ENCODE results near the gene BTN2A1. TPM values are rescaled to one million over a fixed set of nuclear protein-coding genes. Genes with fewer than 3 reads are reported as not detected.

The BTN2A1 gene
- total RNA-seq, 4 donors from 2014 or later, result 5.9 to 11.4 (median 7.8) TPM

- peak in 2 of 6 experiments; percentile 12 to 22 for TF ChIP-seq CTCF (IDR thresholded peaks at IDR 0.05)
- TF ChIP-seq POLR2A (IDR thresholded peaks at IDR 0.05), result no peak
- no peaks in the 10 kb centered on the region for H3K9me3 ChIP-seq
- H3K4me3 ChIP-seq, result peak overlapping the region; percentile 71 to 94 (median 78)
- 34 to 44% methylated on average over 4 of the region's 4 CpGs for WGBS, 2 donors
- no peak for DNase-seq
- intact Hi-C loops (cut with DNase I), result no loop called here
- no peaks in the 10 kb centered on the region for H3K36me3 ChIP-seq
- H3K4me1 ChIP-seq, result peaks cover 11 to 41% (median 29%) of the 10 kb centered on the region in 3 donors
- peak overlapping the region; percentile 80 to 96 (median 88) for H3K27ac ChIP-seq
- no peaks in the 10 kb centered on the region for H3K27me3 ChIP-seq
Observed at GRCh38 chr6:26420688-26421171, 37.0 kb upstream of the BTN2A1 start.

- Histone ChIP-seq H3K4me1 (peaks cover 11 to 41% (median 29%) of the 10 kb centered on the region in 3 donors), H3K27me3 (no peaks in the 10 kb centered on the region), H3K9me3 (no peaks in the 10 kb centered on the region), H3K27ac (peak overlapping the region; percentile 80 to 96 (median 88)), H3K4me3 (peak overlapping the region; percentile 71 to 94 (median 78)), H3K36me3 (peaks cover 0 to 6% (median 0%) of the 10 kb centered on the region in 3 donors)
- TF ChIP-seq CTCF (IDR thresholded peaks at IDR 0.05) (no peak), POLR2A (IDR thresholded peaks at IDR 0.05) (no peak)
- no peak for DNase-seq
- WGBS, 2 donors, result 0% methylated on average over 28 to 31 of the region's 31 CpGs
- intact Hi-C loops (cut with DNase I), result no loop called here
Observed at GRCh38 chr6:26421259-26422144, 36.3 kb upstream of the BTN2A1 start.

- Histone ChIP-seq H3K9me3 (no peaks in the 10 kb centered on the region), H3K27ac (no peak overlapping the region), H3K4me1 (peaks cover 11 to 41% (median 29%) of the 10 kb centered on the region in 3 donors), H3K27me3 (no peaks in the 10 kb centered on the region), H3K4me3 (peak overlapping the region in 3 of 4 donors; percentile 71 to 94 (median 78)), H3K36me3 (peaks cover 0 to 15% (median 0%) of the 10 kb centered on the region in 3 donors)
- DNase-seq, result no peak
- 84 to 92% methylated on average over 3 of the region's 3 CpGs for WGBS, 2 donors
- no peak for TF ChIP-seq POLR2A (IDR thresholded peaks at IDR 0.05)
- TF ChIP-seq CTCF (IDR thresholded peaks at IDR 0.05), result no peak
- intact Hi-C loops (cut with DNase I), result no loop called here
Observed at GRCh38 chr6:26422329-26422728, 35.4 kb upstream of the BTN2A1 start.

- no peak for DNase-seq
- H3K4me3 ChIP-seq, result no peak overlapping the region
- no peaks in the 10 kb centered on the region for H3K9me3 ChIP-seq
- no peak overlapping the region for H3K27ac ChIP-seq
- peaks cover 0 to 57% (median 7%) of the 10 kb centered on the region in 3 donors for H3K36me3 ChIP-seq
- no peak for TF ChIP-seq CTCF (IDR thresholded peaks at IDR 0.05)
- TF ChIP-seq POLR2A (IDR thresholded peaks at IDR 0.05), result no peak
- H3K4me1 ChIP-seq, result peaks cover 7 to 32% (median 23%) of the 10 kb centered on the region in 3 donors
- intact Hi-C loops (cut with DNase I), result no loop called here
- 90 to 93% methylated on average over 5 of the region's 5 CpGs for WGBS, 2 donors
- no peaks in the 10 kb centered on the region for H3K27me3 ChIP-seq
Observed at GRCh38 chr6:26426691-26427450, 30.9 kb upstream of the BTN2A1 start.
